Anterior cingulate cortex (tissue), 58 donors: ENCODE results near the gene TMEM192.
"Not testable (repeated sequence)": the region's sequence is repeated elsewhere in the genome, so short reads cannot be mapped to it uniquely, and the experiment has no call there.

Source experiments
- DNase-seq, 58 donors: peaks; one replicate each; lab custom pipeline; 2025; lab: John Stamatoyannopoulos, UW

TMEM192 gene

GRCh38 chr4:165112368-165113121 is at the start of gene TMEM192:
Gene TMEM192, minus strand, starts transcription at chr4:165112860. Its CDS starts 87 bp downstream, at chr4:165112773.
- peak; percentile 72 to 97 (median 93) for DNase-seq

- no peak for DNase-seq
Measured at GRCh38 chr4:165158762-165159161, 46.1 kb upstream of the TMEM192 start.

- no peak for DNase-seq
Measured at GRCh38 chr4:165156906-165157305, 44.2 kb upstream of the TMEM192 start.

DNA sequence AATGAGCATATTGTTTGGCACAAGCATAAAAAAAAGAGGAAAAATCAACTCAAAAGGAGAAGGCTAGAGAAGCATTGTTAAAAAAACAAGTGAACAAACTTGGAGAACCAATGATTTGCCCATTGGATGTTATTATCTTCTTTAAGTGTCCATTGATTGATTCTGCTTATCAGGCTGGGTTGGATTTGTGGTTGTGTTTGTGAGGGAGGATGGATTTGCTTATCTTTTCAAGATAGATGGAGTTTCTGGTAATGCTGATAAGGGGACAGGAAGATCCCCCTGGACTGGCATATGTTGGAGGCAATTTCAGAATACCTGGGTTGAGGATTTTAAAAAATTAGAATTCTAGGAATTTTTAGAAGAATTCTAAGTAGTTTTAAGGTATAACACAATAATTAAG is 41.8 kb upstream of the TMEM192 start:
- DNase-seq: no peak

DNA sequence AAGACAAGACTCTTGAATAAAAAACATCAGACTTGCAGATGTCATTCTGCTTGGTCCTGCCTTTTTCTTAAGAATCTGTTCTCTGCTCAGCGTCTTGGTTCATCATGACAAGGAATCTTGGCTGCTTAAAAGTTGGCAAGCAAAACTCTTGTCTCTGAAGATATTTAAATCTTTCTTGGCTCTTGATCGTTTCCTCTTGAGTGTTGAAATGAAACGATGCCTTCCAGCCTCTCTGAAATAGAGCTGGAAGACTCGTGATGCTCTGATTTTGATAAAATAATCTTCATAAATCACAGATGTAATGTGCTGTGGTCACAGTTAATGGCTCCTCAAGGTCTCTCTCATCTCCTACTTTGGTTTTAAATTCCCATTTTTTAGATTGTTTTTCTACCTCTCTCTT is 39.9 kb upstream of the TMEM192 start:
- peak in 4 of 58 donors; percentile 3 to 17 (median 8) for DNase-seq

GRCh38 chr4:165151734-165152133 is 39.1 kb upstream of the TMEM192 start:
- no peak for DNase-seq

GRCh38 chr4:165150545-165150944 is 37.9 kb upstream of the TMEM192 start:
- no peak for DNase-seq

GRCh38 chr4:165138843-165139242 is 26.2 kb upstream of the TMEM192 start:
- no peak for DNase-seq

DNA sequence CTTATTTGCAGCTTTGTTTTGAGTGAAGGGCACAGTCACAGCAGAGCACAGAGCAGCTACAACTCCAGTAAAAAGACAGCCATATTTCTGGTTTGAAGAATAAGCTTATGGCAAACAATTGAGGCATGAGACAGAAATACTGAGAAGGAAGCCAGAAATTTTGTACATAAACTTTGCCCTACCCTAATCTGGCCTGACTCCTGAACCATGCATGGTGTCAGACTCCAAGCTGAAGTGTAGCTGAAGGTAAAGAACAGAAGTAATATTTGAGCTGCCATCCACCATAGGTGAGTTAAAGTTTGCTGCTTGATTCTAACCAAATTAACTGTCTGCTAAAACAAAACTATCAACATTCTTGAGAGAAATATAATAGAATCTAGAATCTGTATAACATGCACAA is 24.5 kb upstream of the TMEM192 start:
- DNase-seq: no peak

GRCh38 chr4:165136529-165136928 is 23.9 kb upstream of the TMEM192 start:
- peak in 1 of 58 donors; percentile 1 for DNase-seq

DNA sequence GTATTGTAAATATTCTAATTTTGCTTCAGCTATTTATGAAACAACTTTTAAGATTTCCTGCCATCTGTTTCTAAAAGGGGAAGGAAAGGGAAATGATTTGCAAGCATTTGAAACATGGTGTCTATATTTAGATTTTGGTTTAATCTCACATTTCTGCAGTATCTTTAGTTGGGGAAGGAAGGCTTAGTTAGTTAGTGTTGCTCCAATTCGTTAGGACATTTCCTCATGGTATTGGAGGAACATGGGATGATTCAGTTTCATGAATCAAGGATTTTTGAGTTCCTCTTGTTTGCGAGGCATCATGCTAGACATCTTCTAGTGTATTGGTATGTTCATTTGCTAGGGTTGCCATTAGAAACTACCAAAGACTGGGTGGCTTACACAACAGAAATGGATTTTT is 20.5 kb upstream of the TMEM192 start:
- DNase-seq: no peak

DNA sequence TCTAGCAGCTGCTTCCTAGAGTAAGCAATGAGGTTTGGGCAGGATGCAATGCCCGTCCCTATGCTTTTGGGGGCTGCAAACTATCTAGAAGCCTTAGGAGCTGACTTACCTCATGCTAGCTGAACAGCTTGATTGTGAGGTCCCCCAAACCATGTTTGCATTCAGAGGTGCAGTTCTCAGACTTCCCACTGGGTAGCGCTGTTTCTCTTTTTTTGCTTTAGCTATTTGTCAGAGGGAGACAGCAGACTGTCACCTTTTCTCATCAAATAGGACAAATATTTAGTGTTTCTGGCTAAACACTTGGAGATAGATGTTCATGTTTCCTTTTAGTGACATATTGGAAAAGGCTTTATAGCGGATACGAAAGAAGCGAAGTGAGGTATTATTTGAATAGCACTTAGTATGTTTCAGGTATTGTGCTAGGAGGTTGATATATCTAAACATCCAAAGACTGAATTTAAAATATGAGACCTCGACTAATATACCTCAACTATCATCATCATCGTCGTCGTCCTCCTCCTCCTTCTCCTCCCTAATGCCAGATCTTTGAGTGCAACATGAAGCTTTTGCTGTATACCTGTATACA is 18.7 kb upstream of the TMEM192 start:
- peak in 51 of 58 donors; percentile 0 to 84 (median 48) for DNase-seq

DNA sequence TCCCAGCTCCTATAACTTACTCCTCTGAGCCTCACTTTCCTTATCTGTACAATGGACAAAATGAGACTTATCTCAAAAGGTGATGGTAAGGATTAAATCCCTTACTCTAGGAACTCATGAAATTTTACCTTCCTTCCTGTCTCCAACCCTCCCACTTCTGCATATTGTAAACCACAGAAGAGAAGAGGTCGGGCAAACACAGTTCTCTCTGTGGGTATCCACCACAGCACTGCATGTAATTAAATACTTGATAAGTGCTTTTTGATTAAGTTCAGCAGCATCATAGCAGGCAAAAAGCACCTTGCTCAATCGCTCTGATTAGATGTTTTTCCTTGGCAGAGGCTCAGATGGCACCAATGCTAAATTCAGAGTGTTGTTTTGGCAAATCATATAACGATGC is 17.3 kb upstream of the TMEM192 start:
- no peak for DNase-seq

DNA sequence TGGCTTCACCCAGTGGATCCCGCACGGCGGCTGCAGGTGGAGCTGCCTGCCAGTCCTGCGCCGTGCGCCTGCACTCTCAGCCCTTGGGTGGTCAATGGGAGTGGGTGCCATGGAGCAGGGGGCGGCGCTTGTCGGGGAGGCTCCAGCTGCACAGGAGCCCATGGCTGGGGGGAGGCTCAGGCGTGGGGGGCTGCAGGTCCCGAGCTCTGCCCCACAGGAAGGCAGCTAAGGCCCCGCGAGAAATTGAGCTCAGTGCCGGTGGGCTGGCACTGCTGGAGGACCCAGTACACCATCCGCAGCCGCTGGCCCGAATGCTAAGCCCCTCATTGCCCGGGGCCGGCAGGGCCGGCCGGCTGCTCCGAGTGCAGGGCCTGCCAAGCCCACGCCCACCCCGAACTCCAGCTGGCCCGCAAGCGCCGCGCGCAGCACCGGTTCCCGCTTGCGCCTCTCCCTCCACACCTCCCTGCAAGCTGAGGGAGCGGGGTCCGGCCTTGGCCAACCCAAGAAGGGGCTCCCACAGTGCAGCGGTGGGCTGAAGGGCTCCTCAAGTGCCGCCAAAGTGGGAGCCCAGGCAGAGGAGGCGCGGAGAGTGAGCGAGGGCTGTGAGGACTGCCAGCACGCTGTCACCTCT is 13.3 kb upstream of the TMEM192 start:
- not testable (repeated sequence) for DNase-seq

- DNase-seq: no peak
Measured at GRCh38 chr4:165124488-165124887, 11.8 kb upstream of the TMEM192 start.

- no peak for DNase-seq
Measured at GRCh38 chr4:165118256-165118909, 5.7 kb upstream of the TMEM192 start.

GRCh38 chr4:165115301-165115700 is 2.6 kb upstream of the TMEM192 start:
- DNase-seq: no peak

- no peak for DNase-seq
Measured at GRCh38 chr4:165111906-165112367, 723 bp downstream of the TMEM192 start.

DNA sequence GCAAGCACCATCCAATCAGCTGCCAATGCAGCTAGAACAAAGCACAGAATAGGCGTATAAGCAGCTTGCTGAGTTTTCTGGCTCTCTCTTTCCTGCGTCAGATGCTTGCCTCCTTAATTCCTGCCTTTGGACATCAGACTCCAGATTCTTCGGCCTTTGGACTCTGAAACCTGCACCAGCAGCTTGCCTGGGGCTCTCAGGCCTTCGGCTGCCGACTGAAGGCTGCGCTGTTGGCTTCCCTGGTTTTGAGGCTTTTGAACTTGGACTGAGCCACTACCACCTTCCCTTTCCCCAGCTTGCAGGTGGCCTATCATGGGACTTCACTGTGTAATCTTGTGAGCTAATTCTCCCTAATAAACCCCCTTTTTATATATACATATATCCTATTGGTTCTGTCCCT is 6.1 kb downstream of the TMEM192 start:
- no peak for DNase-seq

- no peak for DNase-seq
Measured at GRCh38 chr4:165101641-165102040, 11.0 kb downstream of the TMEM192 start.

DNA sequence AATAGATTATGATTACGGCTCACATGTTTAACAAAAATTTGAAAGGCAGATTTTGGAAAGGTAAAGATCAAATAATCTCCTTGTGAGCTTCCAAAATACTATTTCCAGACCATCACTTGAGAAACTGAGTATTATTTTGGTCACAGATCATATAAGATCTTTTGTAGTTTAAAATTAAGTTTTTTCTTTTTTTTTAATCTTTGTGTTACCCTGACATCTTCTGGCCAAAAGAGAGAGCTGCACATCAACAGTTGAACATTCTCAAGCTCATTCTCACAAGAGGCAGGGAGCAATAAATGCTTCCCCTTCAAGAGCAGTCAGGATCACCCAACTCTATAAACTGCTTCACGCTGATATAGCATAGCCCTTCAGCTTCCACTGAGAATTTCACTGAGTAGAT is 15.9 kb downstream of the TMEM192 start:
- DNase-seq: no peak
